ENCODE measurements around the gene KIF6.

- TF ChIP-seq SP1 (IDR thresholded peaks at IDR 0.05) (no peak), SUZ12 (IDR thresholded peaks at IDR 0.05) (no peak), BHLHE40 (IDR thresholded peaks at IDR 0.05; ENCODE audit: borderline replicate concordance) (no peak), TARDBP (IDR thresholded peaks at IDR 0.05) (no peak)
Measured at GRCh38 chr6:39403304-39403703, 321.9 kb downstream of the KIF6 start.
